ENCODE results near the gene KCTD1. TPM values are rescaled to one million over a fixed set of nuclear protein-coding genes. Genes with fewer than 3 reads are reported as not detected.

The KCTD1 gene
- total and polyA plus RNA-seq, 10 of the 15 experiments (the other 5 are each of a cell fraction or from before 2014, with no cell fraction given) = 1.5 to 13.4 (median 5.5) TPM

GRCh38 chr18:26464128-26465011 is 84.0 kb downstream of the KCTD1 start:
- no peak overlapping the region for H3K4me3 ChIP-seq
- H3K9me3 ChIP-seq (replicated peaks; ENCODE audit: control insufficient read depth, insufficient read depth, low read length) = no peaks in the 10 kb centered on the region
- no peak overlapping the region for H3K27ac ChIP-seq (ENCODE audit: control insufficient read depth, insufficient read depth)
- no peak for DNase-seq (ENCODE audit: low read depth, low spot score)
- no peak for TF ChIP-seq ATF3 (IDR thresholded peaks at IDR 0.05; ENCODE audit: borderline replicate concordance, extremely low read depth, low read depth, low read length)
- H4K20me1 ChIP-seq (ENCODE audit: control insufficient read depth, insufficient read depth) = no peaks in the 10 kb centered on the region
- no TSS peak for BruUV-seq (replicated peaks)
- H3K9ac ChIP-seq (ENCODE audit: control insufficient read depth, insufficient read depth, low read length) = no peak overlapping the region
- no peak for ATAC-seq
- ChIA-PET SMC1A (ENCODE audit: uncharacterized antibody, unreplicated experiment) (no interaction called here), RAD21 (ENCODE audit: unreplicated experiment) (no interaction called here), CTCF (interaction anchor here (0.5 to 2.1 kb wide), 2 partner anchors 47 to 81 kb away, joined by 3 to 5 read pairs; no protein-coding TSS in a partner anchor), POLR2A (no interaction called here)
- H3K27me3 ChIP-seq (replicated peaks in 1 of 2; ENCODE audit: control insufficient read depth in 2 of 2, insufficient read depth in 2 of 2, low read length in 1 of 2) = no peaks in the 10 kb centered on the region
- 81% methylated on average over 11 of the region's 11 CpGs for WGBS (ENCODE audit: insufficient coverage, insufficient replicate concordance, low lambda C conversion rate, missing lambda C conversion rate)
- intact Hi-C loops (cut with micrococcal nuclease; ENCODE audit: unreplicated experiment) = no loop called here
- peaks cover 31% of the 10 kb centered on the region for H3K4me1 ChIP-seq (ENCODE audit: control insufficient read depth, insufficient read depth, low read length)
- H3K4me2 ChIP-seq (ENCODE audit: control insufficient read depth, insufficient read depth) = no peak overlapping the region
- H3K79me2 ChIP-seq (ENCODE audit: control insufficient read depth, insufficient read depth, low read length) = no peaks in the 10 kb centered on the region
- H2AFZ ChIP-seq (ENCODE audit: control insufficient read depth, low read depth, low read length) = no peak overlapping the region
- H3K36me3 ChIP-seq (ENCODE audit: control insufficient read depth in 2 of 2, insufficient read depth in 2 of 2, low read length in 1 of 2) = peaks cover 0 to 1% of the 10 kb centered on the region in 2 experiments; a peak in 1 of 4 replicates
- in situ Hi-C loops (cut with MboI) = loop anchor here (5.0 kb wide), 1 partner anchor 47 kb away; no protein-coding TSS in a partner anchor
- FAIRE-seq = no peak

- no peak overlapping the region for H3K9ac ChIP-seq (ENCODE audit: control insufficient read depth, insufficient read depth, low read length)
Measured at GRCh38 chr18:26462355-26462754, 86.0 kb downstream of the KCTD1 start.

More at GRCh38 chr18:26462355-26462754, 86.0 kb downstream of the KCTD1 start:
- DNase-seq (ENCODE audit: low read depth, low spot score) (no peak), FAIRE-seq (no peak), ATAC-seq (no peak)
- intact Hi-C loops (cut with micrococcal nuclease; ENCODE audit: unreplicated experiment) = no loop called here
- Histone ChIP-seq H3K36me3 (ENCODE audit: control insufficient read depth in 2 of 2, insufficient read depth in 2 of 2, low read length in 1 of 2) (peaks cover 0 to 2% of the 10 kb centered on the region in 2 experiments; a peak in 1 of 4 replicates), H3K27me3 (replicated peaks in 1 of 2; ENCODE audit: control insufficient read depth in 2 of 2, insufficient read depth in 2 of 2, low read length in 1 of 2) (no peaks in the 10 kb centered on the region), H2AFZ (ENCODE audit: control insufficient read depth, low read depth, low read length) (no peak overlapping the region), H3K4me2 (ENCODE audit: control insufficient read depth, insufficient read depth) (no peak overlapping the region), H3K27ac (ENCODE audit: control insufficient read depth, insufficient read depth) (peak overlapping the region; percentile 4; the same call in 1 of the 2 replicates), H3K9me3 (replicated peaks; ENCODE audit: control insufficient read depth, insufficient read depth, low read length) (no peaks in the 10 kb centered on the region), H3K4me3 (no peak overlapping the region), H3K79me2 (ENCODE audit: control insufficient read depth, insufficient read depth, low read length) (no peaks in the 10 kb centered on the region), H4K20me1 (ENCODE audit: control insufficient read depth, insufficient read depth) (no peaks in the 10 kb centered on the region), H3K4me1 (ENCODE audit: control insufficient read depth, insufficient read depth, low read length) (peaks cover 44% of the 10 kb centered on the region)
- ChIA-PET CTCF (interaction anchor here (0.9 to 2.1 kb wide), 3 partner anchors 10 to 79 kb away, joined by 5 read pairs; no protein-coding TSS in a partner anchor), RAD21 (ENCODE audit: unreplicated experiment) (no interaction called here), POLR2A (no interaction called here), SMC1A (ENCODE audit: uncharacterized antibody, unreplicated experiment) (interaction anchor here (1.1 to 1.9 kb wide), 5 partner anchors 12 to 249 kb away, joined by 3 to 7 read pairs (median 4); no protein-coding TSS in a partner anchor)
- in situ Hi-C loops (cut with MboI) = no loop called here
- BruUV-seq (replicated peaks) = no TSS peak
- TF ChIP-seq HDAC6 (IDR thresholded peaks at IDR 0.05; ENCODE audit: unreplicated experiment) = no peak
- no peak for TF ChIP-seq NFYB (IDR thresholded peaks at IDR 0.05; ENCODE audit: insufficient read depth, low read depth, low read length)
- no peak for TF ChIP-seq SREBF2 (IDR thresholded peaks at IDR 0.05; ENCODE audit: low read length)
- no peak for TF ChIP-seq MEF2B (IDR thresholded peaks at IDR 0.05; ENCODE audit: partially characterized antibody, poor library complexity, severe bottlenecking)
- no peak for TF ChIP-seq IKZF2 (IDR thresholded peaks at IDR 0.05)
- TF ChIP-seq TBL1XR1 (IDR thresholded peaks at IDR 0.05; ENCODE audit: low read depth, low read length) = no peak
- no peak for TF ChIP-seq LARP7 (IDR thresholded peaks at IDR 0.05)
- no peak for TF ChIP-seq SIN3A (IDR thresholded peaks at IDR 0.05; ENCODE audit: low read depth, low read length)
- TF ChIP-seq HDGF (IDR thresholded peaks at IDR 0.05) = no peak
- TF ChIP-seq CBX3 (IDR thresholded peaks at IDR 0.05; ENCODE audit: borderline replicate concordance, low read depth) = no peak
- 76% methylated on average over 4 of the region's 4 CpGs for WGBS (ENCODE audit: insufficient coverage, insufficient replicate concordance, low lambda C conversion rate, missing lambda C conversion rate)
